H1 (cell line): Measurements from ENCODE around the gene RHEB. TPM values are rescaled to one million over a fixed set of nuclear protein-coding genes. Genes with fewer than 3 reads are reported as not detected.

Source experiments
- CTCF ChIA-PET: fragments of 300-600 bp; sonication (Branson Sonifier 250); formaldehyde crosslinking; loops from one replicate; lab custom pipeline; 2021; ENCODE audit not compliant: partially characterized antibody; lab: Charles Lee
- POLR2A ChIA-PET: fragments of 300-600 bp; sonication (Branson Sonifier 250); formaldehyde crosslinking; loops from one replicate; lab custom pipeline; 2021; ENCODE audit warnings: inconsistent platforms; ENCODE audit not compliant: partially characterized antibody; lab: Charles Lee
- DNase-seq, 2 experiments: peaks; one replicate each; pipeline versions ENCODE4 v3.0.0 to v3.0.0-alpha.2; 2010 to 2022; ENCODE audit warnings: low spot score in 2 of 2, low read depth in 1 of 2, mixed read lengths in 1 of 2
- FAIRE-seq: peaks from 2 replicates; lab custom pipeline; 2011; peaks lifted over from hg19 to GRCh38; lab: Jason Lieb, UNC
- H2AFZ ChIP-seq: 2 replicates; pipeline ENCODE4 v1.8.1; 2012; ENCODE audit warnings: low read length, inconsistent platforms
- H2AK5ac ChIP-seq: 2 replicates; pipeline ENCODE4 v1.6.1; 2013; ENCODE audit warnings: low read depth, low read length
- H2BK120ac ChIP-seq: replicated peaks from 2 replicates; pipeline ENCODE3; 2013; ENCODE audit warnings: low read depth, low read length, inconsistent platforms
- H2BK12ac ChIP-seq: 2 replicates; pipeline ENCODE4 v1.6.1; 2013; ENCODE audit warnings: low read depth, low read length
- H2BK15ac ChIP-seq: 2 replicates; pipeline ENCODE4 v1.6.1; 2013; ENCODE audit warnings: low read length
- H2BK20ac ChIP-seq: 2 replicates; pipeline ENCODE4 v1.6.1; 2013; ENCODE audit warnings: low read length
- H2BK5ac ChIP-seq: 2 replicates; pipeline ENCODE4 v1.6.1; 2013; ENCODE audit warnings: low read depth, low read length
- H3K14ac ChIP-seq: 2 replicates; pipeline ENCODE4 v1.6.1; 2013; ENCODE audit warnings: inconsistent platforms; ENCODE audit not compliant: insufficient read length
- H3K18ac ChIP-seq: 2 replicates; pipeline ENCODE4 v1.6.1; 2013; ENCODE audit warnings: low read length; ENCODE audit errors: extremely low read depth
- H3K23ac ChIP-seq: 2 replicates; pipeline ENCODE4 v1.6.1; 2013; ENCODE audit warnings: inconsistent platforms; ENCODE audit not compliant: insufficient read length
- H3K23me2 ChIP-seq: 2 replicates; pipeline ENCODE4 v1.6.1; 2013; ENCODE audit warnings: low read depth, low read length
- H3K27ac ChIP-seq: 2 replicates; pipeline ENCODE4 v1.6.1; 2011; ENCODE audit warnings: low read depth, low read length, inconsistent platforms
- H3K27me3 ChIP-seq, 4 experiments: replicated peaks in 1 of 4; 1 replicate in 1 of 4; 2 replicates in 3 of 4; pipeline versions ENCODE4 v1.6.1 to v1.8.1; 2011 to 2013; ENCODE audit warnings: low read length in 3 of 4, mild to moderate bottlenecking in 3 of 4, inconsistent platforms in 2 of 4, mixed read lengths in 2 of 4, moderate library complexity in 1 of 4; ENCODE audit not compliant: control insufficient read depth in 3 of 4, insufficient read depth in 3 of 4; ENCODE audit errors: extremely low read depth in 1 of 4
- H3K36me3 ChIP-seq, 4 experiments: 2 replicates each; pipeline versions ENCODE4 v1.6.1 to v1.8.1; 2011 to 2013; ENCODE audit warnings: mild to moderate bottlenecking in 4 of 4, low read length in 3 of 4, moderate library complexity in 2 of 4, control low read depth in 1 of 4, inconsistent platforms in 1 of 4; ENCODE audit not compliant: insufficient read depth in 4 of 4, control insufficient read depth in 2 of 4
- H3K4ac ChIP-seq: replicated peaks from 2 replicates; pipeline ENCODE3; 2013; ENCODE audit warnings: low read length, low read depth, mixed read lengths, inconsistent platforms; ENCODE audit not compliant: insufficient read length
- H3K4me1 ChIP-seq, 4 experiments: replicated peaks in 1 of 4; 1 replicate in 1 of 4; 2 replicates in 3 of 4; pipeline versions ENCODE4 v1.6.1 to v1.8.1; 2011 to 2013; ENCODE audit warnings: low read length in 3 of 4, inconsistent platforms in 2 of 4, mixed read lengths in 1 of 4; ENCODE audit not compliant: insufficient read depth in 4 of 4, control insufficient read depth in 3 of 4
- H3K4me2 ChIP-seq, 2 experiments: 2 replicates each; pipeline versions ENCODE4 v1.6.1 to v1.8.1; 2011 to 2013; ENCODE audit warnings: low read depth in 2 of 2, low read length in 2 of 2, control low read depth in 1 of 2, inconsistent platforms in 1 of 2, mild to moderate bottlenecking in 1 of 2; ENCODE audit not compliant: insufficient read depth in 1 of 2
- H3K4me3 ChIP-seq, 4 experiments: fragments of 200-600, 300-600 bp in 1 of 4; sonication (generic), shearing (Covaris generic), sonication (Bioruptor Twin) in 1 of 4; 2 replicates each; pipeline versions ENCODE4 v1.5.1 to v1.8.1; 2011 to 2016; ENCODE audit warnings: low read length in 4 of 4, low read depth in 3 of 4, control low read depth in 2 of 4, inconsistent platforms in 2 of 4, mild to moderate bottlenecking in 2 of 4, mixed read lengths in 1 of 4, moderate library complexity in 1 of 4; ENCODE audit not compliant: insufficient read depth in 2 of 4; ENCODE audit errors: extremely low read depth in 1 of 4
- H3K56ac ChIP-seq: replicated peaks from 2 replicates; pipeline ENCODE3; 2013; ENCODE audit warnings: low read depth, mild to moderate bottlenecking, mixed read lengths, low read length, inconsistent platforms; ENCODE audit not compliant: insufficient read length
- H3K79me1 ChIP-seq: 2 replicates; pipeline ENCODE4 v1.6.1; 2013; ENCODE audit warnings: low read depth, low read length, control low read depth
- H3K79me2 ChIP-seq, 2 experiments: 2 replicates each; pipeline versions ENCODE4 v1.6.1 to v1.8.1; 2012 to 2013; ENCODE audit warnings: low read length in 2 of 2, mild to moderate bottlenecking in 2 of 2, inconsistent platforms in 1 of 2; ENCODE audit not compliant: insufficient read depth in 2 of 2, control insufficient read depth in 1 of 2
- H3K9ac ChIP-seq, 4 experiments: replicated peaks in 1 of 4; 1 replicate in 1 of 4; 2 replicates in 3 of 4; pipeline versions ENCODE4 v1.6.1 to v1.8.1; 2011 to 2013; ENCODE audit warnings: low read depth in 3 of 4, low read length in 3 of 4, control low read depth in 2 of 4, mild to moderate bottlenecking in 2 of 4, moderate library complexity in 2 of 4, inconsistent platforms in 1 of 4; ENCODE audit errors: extremely low read depth in 1 of 4
- H3K9me3 ChIP-seq, 2 experiments: 2 replicates each; pipeline versions ENCODE4 v1.6.1 to v1.8.1; 2012 to 2013; ENCODE audit warnings: mild to moderate bottlenecking in 2 of 2, moderate library complexity in 2 of 2, control low read depth in 1 of 2, inconsistent platforms in 1 of 2, low read depth in 1 of 2, low read length in 1 of 2, mixed read lengths in 1 of 2; ENCODE audit not compliant: insufficient read depth in 2 of 2
- H4K20me1 ChIP-seq, 2 experiments: replicated peaks in 1 of 2; 2 replicates each; pipeline versions ENCODE3 to v1.8.1; 2011 to 2013; ENCODE audit warnings: inconsistent platforms in 2 of 2, low read length in 2 of 2, mild to moderate bottlenecking in 1 of 2; ENCODE audit not compliant: insufficient read depth in 2 of 2, control insufficient read depth in 1 of 2
- H4K5ac ChIP-seq: 2 replicates; pipeline ENCODE4 v1.6.1; 2013; ENCODE audit warnings: low read length, low read depth, mixed read lengths, inconsistent platforms; ENCODE audit not compliant: insufficient read length
- H4K8ac ChIP-seq: 2 replicates; pipeline ENCODE4 v1.8.0; 2013; ENCODE audit warnings: mild to moderate bottlenecking, moderate library complexity, low read length, inconsistent platforms; ENCODE audit not compliant: insufficient read depth; ENCODE audit errors: extremely low read depth
- H4K91ac ChIP-seq: replicated peaks from 2 replicates; pipeline ENCODE3; 2013; ENCODE audit warnings: low read length, mixed read lengths, inconsistent platforms; ENCODE audit not compliant: insufficient read length
- CHD2 ChIP-seq: IDR thresholded peaks from 2 replicates; pipeline ENCODE4 v1.6.1; 2012; ENCODE audit warnings: low read length, improper control_type of control experiment
- GABPA ChIP-seq: IDR thresholded peaks from 2 replicates; pipeline ENCODE4 v1.6.1; 2011; ENCODE audit warnings: mild to moderate bottlenecking, low read length, moderate library complexity, borderline replicate concordance; ENCODE audit not compliant: insufficient read depth
- HDAC6 ChIP-seq: IDR thresholded peaks from one replicate; pipeline ENCODE4 v1.7.1; 2012; ENCODE audit warnings: low read depth, mild to moderate bottlenecking, inconsistent platforms, low read length, moderate library complexity
- JUN ChIP-seq: IDR thresholded peaks from 2 replicates; pipeline ENCODE4 v1.6.1; 2011; ENCODE audit warnings: low read depth, mild to moderate bottlenecking, improper control_type of control experiment, low read length
- KDM1A ChIP-seq: fragments of 200-600, 300-600 bp; sonication (generic); IDR thresholded peaks from 2 replicates; pipeline ENCODE4 v1.7.1; 2016; ENCODE audit warnings: mild to moderate bottlenecking, low read length, borderline replicate concordance
- TAF1 ChIP-seq: IDR thresholded peaks from 2 replicates; pipeline ENCODE4 v1.6.1; 2011; ENCODE audit warnings: mild to moderate bottlenecking, low read depth, low read length
- YY1 ChIP-seq: IDR thresholded peaks from 2 replicates; pipeline ENCODE4 v1.6.1; 2011; ENCODE audit warnings: low read depth, mild to moderate bottlenecking, low read length
- WGBS, 2 experiments: shearing (Covaris generic) in 1 of 2; methylation state at CpG; one replicate each; pipeline versions ENCODE4 v1.1.6 to v1.1.7; 2013 to 2015; ENCODE audit warnings: low lambda C conversion rate in 2 of 2, mixed read lengths in 2 of 2, inconsistent platforms in 1 of 2, low coverage in 1 of 2, missing lambda C conversion rate in 1 of 2; ENCODE audit not compliant: insufficient replicate concordance in 2 of 2, insufficient coverage in 1 of 2, insufficient read length in 1 of 2; ENCODE audit errors: extremely low coverage in 1 of 2, missing lambda C conversion rate in 1 of 2; 5-methylcytosine and 5-hydroxymethylcytosine counted together
- polyA plus RNA-seq, 7 experiments: library from polyadenylated mRNA; depleted of rRNA in 3 of 7; stranded (reverse) in 5 of 7; unstranded in 2 of 7; fragments of >200 nt in 5 of 7; fragments of 200-250 nt in 2 of 7; gene quantifications; 1 replicate in 5 of 7; 2 replicates in 1 of 7; 4 replicates in 1 of 7; pipeline versions ENCODE4 v1.2.1 to v1.2.3, GENCODE V29; 2011 to 2013; ENCODE audit warnings: missing spikeins in 2 of 7, mixed read lengths in 2 of 7
- total RNA-seq: library from RNA; stranded (reverse); fragmentation: NEBNext Ultra II Directional; extraction: Animal tissue kit (Norgen Biotek cat#: 25700); gene quantifications from 2 replicates; pipeline ENCODE4 v1.2.1, GENCODE V29; 2021
- TF ChIP-seq, protein P1 (sequence below): IDR thresholded peaks from 2 replicates; pipeline ENCODE4 v1.6.1; 2012; ENCODE audit warnings: inconsistent platforms
- TF ChIP-seq, protein P2 (sequence below): IDR thresholded peaks from 2 replicates; pipeline ENCODE4 v1.6.1; 2011; ENCODE audit warnings: low read depth, mild to moderate bottlenecking, low read length; ENCODE audit not compliant: insufficient read depth

RHEB gene
- total and polyA plus RNA-seq, 2 of the 8 experiments (the other 6 are each of a cell fraction or from before 2014, with no cell fraction given) = 60.8 to 132 TPM

DNA sequence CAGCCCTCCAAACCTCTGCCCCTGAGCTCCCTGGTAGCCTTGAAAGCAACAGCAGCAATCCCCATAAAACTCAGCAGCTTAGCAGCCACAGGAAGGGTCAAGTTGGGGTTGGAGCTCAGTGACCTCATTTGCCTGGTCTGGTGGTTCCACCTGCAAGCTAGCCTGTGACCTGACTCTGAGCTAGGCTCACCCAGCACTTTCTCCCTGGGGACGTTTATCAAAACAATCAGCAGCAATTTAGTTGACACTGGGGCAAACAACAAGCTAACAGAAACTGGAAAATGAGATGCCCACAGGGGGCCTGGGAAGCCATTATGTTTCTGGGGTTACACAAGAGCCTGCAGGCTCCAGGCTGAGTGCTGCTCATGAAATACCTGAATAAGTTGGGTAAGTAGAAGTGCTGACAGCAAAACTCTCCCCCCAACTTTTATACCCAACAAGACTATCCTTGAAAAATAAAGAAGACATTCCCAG lies 57.4 kb downstream of the RHEB start:
- Histone ChIP-seq H2AFZ (no peak overlapping the region), H2BK15ac (no peak overlapping the region), H4K20me1 (no peaks in the 10 kb centered on the region), H3K9ac (no peak overlapping the region), H3K79me1 (no peaks in the 10 kb centered on the region; the same call in 1 of the 2 replicates), H3K18ac (no peak overlapping the region), H4K8ac (no peak overlapping the region), H4K5ac (no peak overlapping the region), H3K27ac (no peak overlapping the region), H3K36me3 (peaks cover 6 to 33% (median 23%) of the 10 kb centered on the region in 4 experiments), H3K27me3 (no peaks in the 10 kb centered on the region), H2BK20ac (no peak overlapping the region), H3K4me1 (peaks cover 8 to 21% (median 16%) of the 10 kb centered on the region in 4 experiments), H2BK12ac (no peak overlapping the region), H3K14ac (no peak overlapping the region), H4K91ac (no peak overlapping the region), H3K4me3 (no peak overlapping the region), H3K4ac (no peak overlapping the region), H3K23me2 (no peaks in the 10 kb centered on the region; the same call in 1 of the 2 replicates), H2BK120ac (no peak overlapping the region), H3K4me2 (no peak overlapping the region), H3K79me2 (no peaks in the 10 kb centered on the region), H3K23ac (no peak overlapping the region), H2AK5ac (no peak overlapping the region), H3K56ac (no peak overlapping the region), H2BK5ac (no peak overlapping the region), H3K9me3 (peaks cover 19 to 32% of the 10 kb centered on the region in 2 experiments)
- DNase-seq (no peak), FAIRE-seq (peak; percentile 66)
- CTCF ChIA-PET = interaction anchor here (0.8 to 5.8 kb wide), 6 partner anchors 9 to 233 kb away, joined by 3 to 49 read pairs (median 6); no protein-coding TSS in a partner anchor
- WGBS, 2 experiments = 47% methylated on average over 1 of the region's 1 CpG; no CpG with 5 or more reads in 1 of the 2 experiments
- POLR2A ChIA-PET = interaction anchor here (1.1 to 3.9 kb wide), 8 partner anchors 9 to 58 kb away, joined by 3 to 29 read pairs (median 6); partner anchors contain the start of gene WDR86
- TF ChIP-seq, protein P1, sequence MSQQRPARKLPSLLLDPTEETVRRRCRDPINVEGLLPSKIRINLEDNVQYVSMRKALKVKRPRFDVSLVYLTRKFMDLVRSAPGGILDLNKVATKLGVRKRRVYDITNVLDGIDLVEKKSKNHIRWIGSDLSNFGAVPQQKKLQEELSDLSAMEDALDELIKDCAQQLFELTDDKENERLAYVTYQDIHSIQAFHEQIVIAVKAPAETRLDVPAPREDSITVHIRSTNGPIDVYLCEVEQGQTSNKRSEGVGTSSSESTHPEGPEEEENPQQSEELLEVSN = no peak
- TF ChIP-seq JUN (no peak), KDM1A (peak; percentile 50; the same call in 1 of the 2 replicates), GABPA (no peak), TAF1 (no peak), YY1 (peak; percentile 76; the same call in 1 of the 2 replicates), CHD2 (no peak), HDAC6 (no peak)
- TF ChIP-seq, protein P2, sequence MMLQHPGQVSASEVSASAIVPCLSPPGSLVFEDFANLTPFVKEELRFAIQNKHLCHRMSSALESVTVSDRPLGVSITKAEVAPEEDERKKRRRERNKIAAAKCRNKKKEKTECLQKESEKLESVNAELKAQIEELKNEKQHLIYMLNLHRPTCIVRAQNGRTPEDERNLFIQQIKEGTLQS = no peak
